ENCODE measurements around the gene KIF18B. TPM values are rescaled to one million over a fixed set of nuclear protein-coding genes. Genes with fewer than 3 reads are reported as not detected.
A peak's percentile ranks its signal among the peaks of the same experiment; 100 is the strongest.

The KIF18B gene
- polyA plus RNA-seq, 1 donor = 7.7 TPM

GRCh38 chr17:44903012-44903685 lies 44.4 kb downstream of the KIF18B start:
- Histone ChIP-seq H3K36me3 (ENCODE audit: control insufficient read depth, insufficient read depth, low read length) (no peaks in the 10 kb centered on the region), H3K4me1 (ENCODE audit: control insufficient read depth, insufficient read depth, low read length) (peaks cover 45% of the 10 kb centered on the region), H3K27me3 (ENCODE audit: control insufficient read depth, insufficient read depth, low read length) (no peaks in the 10 kb centered on the region), H3K27ac (ENCODE audit: low read length) (no peak overlapping the region), H3K9me3 (ENCODE audit: control insufficient read depth, low read depth, low read length) (no peaks in the 10 kb centered on the region), H3K4me3 (ENCODE audit: low read length) (no peak overlapping the region)
- WGBS (ENCODE audit: insufficient coverage, low lambda C conversion rate) = no CpG with 5 or more reads among the region's 8 CpGs
- no peak for DNase-seq

DNA sequence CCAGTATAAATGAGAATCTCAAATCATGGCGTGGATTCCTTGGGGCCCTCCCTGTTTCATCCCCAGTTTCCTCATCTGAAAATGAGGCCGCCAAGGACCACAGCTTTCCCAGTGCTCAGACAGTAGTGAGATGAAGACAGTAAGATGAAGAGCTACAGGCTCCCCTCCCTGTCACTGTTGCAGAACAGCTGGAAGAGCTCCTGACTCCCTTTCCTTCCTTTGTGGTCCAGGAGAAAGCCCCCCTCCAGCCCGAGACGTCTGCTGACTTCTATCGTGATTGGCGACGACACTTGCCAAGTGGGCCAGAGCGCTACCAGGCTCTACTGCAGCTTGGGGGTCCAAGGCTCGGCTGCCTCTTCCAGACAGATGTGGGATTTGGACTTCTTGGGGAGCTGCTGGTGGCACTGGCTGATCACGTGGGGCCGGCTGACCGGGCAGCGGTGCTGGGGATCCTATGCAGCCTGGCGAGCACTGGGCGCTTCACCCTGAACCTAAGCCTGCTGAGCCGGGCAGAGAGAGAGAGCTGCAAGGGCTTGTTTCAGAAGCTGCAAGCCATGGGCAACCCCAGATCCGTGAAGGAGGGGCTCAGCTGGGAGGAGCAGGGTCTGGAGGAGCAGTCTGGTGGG lies 45.3 kb downstream of the KIF18B start:
- Histone ChIP-seq H3K4me3 (ENCODE audit: low read length) (no peak overlapping the region), H3K27ac (ENCODE audit: low read length) (no peak overlapping the region), H3K9me3 (ENCODE audit: control insufficient read depth, low read depth, low read length) (no peaks in the 10 kb centered on the region), H3K36me3 (ENCODE audit: control insufficient read depth, insufficient read depth, low read length) (no peaks in the 10 kb centered on the region), H3K4me1 (ENCODE audit: control insufficient read depth, insufficient read depth, low read length) (peaks cover 44% of the 10 kb centered on the region), H3K27me3 (ENCODE audit: control insufficient read depth, insufficient read depth, low read length) (no peaks in the 10 kb centered on the region)
- no peak for DNase-seq
- no CpG with 5 or more reads among the region's 17 CpGs for WGBS (ENCODE audit: insufficient coverage, low lambda C conversion rate)

- no peak overlapping the region for H3K4me3 ChIP-seq (ENCODE audit: low read length)
- no peaks in the 10 kb centered on the region for H3K36me3 ChIP-seq (ENCODE audit: control insufficient read depth, insufficient read depth, low read length)
- H3K27ac ChIP-seq (ENCODE audit: low read length) = no peak overlapping the region
- no peaks in the 10 kb centered on the region for H3K27me3 ChIP-seq (ENCODE audit: control insufficient read depth, insufficient read depth, low read length)
- no peaks in the 10 kb centered on the region for H3K9me3 ChIP-seq (ENCODE audit: control insufficient read depth, low read depth, low read length)
- WGBS (ENCODE audit: insufficient coverage, low lambda C conversion rate) = no CpG with 5 or more reads among the region's 4 CpGs
- DNase-seq = no peak
- peaks cover 39% of the 10 kb centered on the region for H3K4me1 ChIP-seq (ENCODE audit: control insufficient read depth, insufficient read depth, low read length)
Measured at GRCh38 chr17:44901411-44901921, 46.1 kb downstream of the KIF18B start.

- H3K4me3 ChIP-seq (ENCODE audit: low read length) = no peak overlapping the region
- no peaks in the 10 kb centered on the region for H3K9me3 ChIP-seq (ENCODE audit: control insufficient read depth, low read depth, low read length)
- peak in 1 of 2 donors; percentile 26 for DNase-seq
- H3K27me3 ChIP-seq (ENCODE audit: control insufficient read depth, insufficient read depth, low read length) = no peaks in the 10 kb centered on the region
- H3K4me1 ChIP-seq (ENCODE audit: control insufficient read depth, insufficient read depth, low read length) = peaks cover 33% of the 10 kb centered on the region
- H3K36me3 ChIP-seq (ENCODE audit: control insufficient read depth, insufficient read depth, low read length) = no peaks in the 10 kb centered on the region
- WGBS (ENCODE audit: insufficient coverage, low lambda C conversion rate) = no CpG with 5 or more reads among the region's 3 CpGs
- H3K27ac ChIP-seq (ENCODE audit: low read length) = no peak overlapping the region
Measured at GRCh38 chr17:44900894-44901293, 46.7 kb downstream of the KIF18B start.

GRCh38 chr17:44899074-44899782 lies 48.3 kb downstream of the KIF18B start, which contains the start of gene EFTUD2:
EFTUD2 (minus strand) TSS chr17:44899445; CDS start chr17:44894521, 4,924 bp downstream.
- Histone ChIP-seq H3K4me1 (ENCODE audit: control insufficient read depth, insufficient read depth, low read length) (peaks cover 17% of the 10 kb centered on the region), H3K27me3 (ENCODE audit: control insufficient read depth, insufficient read depth, low read length) (no peaks in the 10 kb centered on the region), H3K4me3 (ENCODE audit: low read length) (peak within 1 kb of the TSS; percentile 81), H3K36me3 (ENCODE audit: control insufficient read depth, insufficient read depth, low read length) (peaks cover 3% of the 10 kb centered on the region), H3K27ac (ENCODE audit: low read length) (peak within 1 kb of the TSS; percentile 88), H3K9me3 (ENCODE audit: control insufficient read depth, low read depth, low read length) (no peaks in the 10 kb centered on the region)
- DNase-seq = peak; percentile 90 to 92
- WGBS (ENCODE audit: insufficient coverage, low lambda C conversion rate) = no CpG with 5 or more reads among the region's 54 CpGs

DNA sequence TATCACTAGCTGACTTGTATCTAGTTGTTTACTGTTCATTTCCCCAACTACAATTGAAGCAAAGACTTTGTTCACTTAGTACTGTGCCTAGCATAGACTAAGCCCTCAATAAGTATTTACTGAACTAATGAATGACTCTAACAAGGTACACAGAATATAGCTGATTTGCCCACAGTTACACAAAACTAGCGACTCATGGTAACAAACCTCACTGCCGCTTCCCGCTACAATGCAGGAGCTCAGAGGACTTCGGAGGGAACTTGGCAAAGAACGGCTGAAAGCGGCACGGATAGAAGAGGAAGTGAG lies 48.9 kb downstream of the KIF18B start:
- Histone ChIP-seq H3K4me1 (ENCODE audit: control insufficient read depth, insufficient read depth, low read length) (peaks cover 16% of the 10 kb centered on the region), H3K4me3 (ENCODE audit: low read length) (peak overlapping the region; percentile 81), H3K27me3 (ENCODE audit: control insufficient read depth, insufficient read depth, low read length) (no peaks in the 10 kb centered on the region), H3K9me3 (ENCODE audit: control insufficient read depth, low read depth, low read length) (no peaks in the 10 kb centered on the region), H3K36me3 (ENCODE audit: control insufficient read depth, insufficient read depth, low read length) (peaks cover 8% of the 10 kb centered on the region), H3K27ac (ENCODE audit: low read length) (peak overlapping the region; percentile 88)
- DNase-seq = no peak
- no CpG with 5 or more reads among the region's 7 CpGs for WGBS (ENCODE audit: insufficient coverage, low lambda C conversion rate)

- no peak for DNase-seq
- Histone ChIP-seq H3K9me3 (ENCODE audit: control insufficient read depth, low read depth, low read length) (no peaks in the 10 kb centered on the region), H3K27me3 (ENCODE audit: control insufficient read depth, insufficient read depth, low read length) (no peaks in the 10 kb centered on the region), H3K4me3 (ENCODE audit: low read length) (no peak overlapping the region), H3K4me1 (ENCODE audit: control insufficient read depth, insufficient read depth, low read length) (peaks cover 8% of the 10 kb centered on the region), H3K36me3 (ENCODE audit: control insufficient read depth, insufficient read depth, low read length) (peaks cover 27% of the 10 kb centered on the region), H3K27ac (ENCODE audit: low read length) (no peak overlapping the region)
- WGBS (ENCODE audit: insufficient coverage, low lambda C conversion rate) = no CpG with 5 or more reads among the region's 4 CpGs
Measured at GRCh38 chr17:44894642-44895041, 52.9 kb downstream of the KIF18B start.

GRCh38 chr17:44892250-44892649 lies 55.3 kb downstream of the KIF18B start:
- Histone ChIP-seq H3K27ac (ENCODE audit: low read length) (no peak overlapping the region), H3K9me3 (ENCODE audit: control insufficient read depth, low read depth, low read length) (no peaks in the 10 kb centered on the region), H3K36me3 (ENCODE audit: control insufficient read depth, insufficient read depth, low read length) (peaks cover 27% of the 10 kb centered on the region), H3K27me3 (ENCODE audit: control insufficient read depth, insufficient read depth, low read length) (no peaks in the 10 kb centered on the region), H3K4me1 (ENCODE audit: control insufficient read depth, insufficient read depth, low read length) (no peaks in the 10 kb centered on the region), H3K4me3 (ENCODE audit: low read length) (no peak overlapping the region)
- DNase-seq = no peak

DNA sequence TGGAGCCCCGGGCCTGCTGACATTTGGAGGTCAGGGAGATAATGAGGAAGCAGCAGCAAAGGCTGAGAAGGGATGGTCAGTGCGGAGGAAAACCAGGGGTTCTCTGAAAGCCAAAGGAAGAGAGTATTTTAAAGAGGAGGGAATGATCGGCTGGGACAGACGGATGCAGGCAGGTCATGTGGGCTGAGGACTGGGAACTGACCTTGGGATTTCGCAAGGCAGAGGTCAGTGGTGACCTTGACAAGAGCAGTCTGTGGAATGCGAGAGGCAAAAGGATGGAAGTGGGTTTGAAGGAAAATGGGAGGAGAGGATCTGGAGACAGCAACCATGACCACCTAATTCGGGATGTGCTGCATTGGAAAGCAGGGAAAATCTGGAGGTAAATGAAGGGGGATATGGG lies 58.6 kb downstream of the KIF18B start:
- Histone ChIP-seq H3K27me3 (ENCODE audit: control insufficient read depth, insufficient read depth, low read length) (no peaks in the 10 kb centered on the region), H3K27ac (ENCODE audit: low read length) (no peak overlapping the region), H3K4me3 (ENCODE audit: low read length) (no peak overlapping the region), H3K9me3 (ENCODE audit: control insufficient read depth, low read depth, low read length) (no peaks in the 10 kb centered on the region), H3K4me1 (ENCODE audit: control insufficient read depth, insufficient read depth, low read length) (no peaks in the 10 kb centered on the region), H3K36me3 (ENCODE audit: control insufficient read depth, insufficient read depth, low read length) (peaks cover 52% of the 10 kb centered on the region)
- DNase-seq = no peak
- 74% methylated on average over 6 of the region's 7 CpGs for WGBS (ENCODE audit: insufficient coverage, low lambda C conversion rate)

- Histone ChIP-seq H3K4me1 (ENCODE audit: control insufficient read depth, insufficient read depth, low read length) (no peaks in the 10 kb centered on the region), H3K9me3 (ENCODE audit: control insufficient read depth, low read depth, low read length) (no peaks in the 10 kb centered on the region), H3K27ac (ENCODE audit: low read length) (no peak overlapping the region), H3K4me3 (ENCODE audit: low read length) (no peak overlapping the region), H3K36me3 (ENCODE audit: control insufficient read depth, insufficient read depth, low read length) (peaks cover 52% of the 10 kb centered on the region), H3K27me3 (ENCODE audit: control insufficient read depth, insufficient read depth, low read length) (no peaks in the 10 kb centered on the region)
- WGBS (ENCODE audit: insufficient coverage, low lambda C conversion rate) = 100% methylated on average over 2 of the region's 10 CpGs
- DNase-seq = no peak
Measured at GRCh38 chr17:44887971-44888954, 59.3 kb downstream of the KIF18B start.
